ENCODE data around the gene SHOX.
"Not testable (repeated sequence)": the region's sequence is repeated elsewhere in the genome, so short reads cannot be mapped to it uniquely, and the experiment has no call there.

The SHOX gene

GRCh38 chrX:630612-631496 is at the start of gene SHOX:
Gene SHOX (plus strand): TSS chrX:630791. CDS start chrX:630898, 107 bp downstream.
- no peak for DNase-seq

DNA sequence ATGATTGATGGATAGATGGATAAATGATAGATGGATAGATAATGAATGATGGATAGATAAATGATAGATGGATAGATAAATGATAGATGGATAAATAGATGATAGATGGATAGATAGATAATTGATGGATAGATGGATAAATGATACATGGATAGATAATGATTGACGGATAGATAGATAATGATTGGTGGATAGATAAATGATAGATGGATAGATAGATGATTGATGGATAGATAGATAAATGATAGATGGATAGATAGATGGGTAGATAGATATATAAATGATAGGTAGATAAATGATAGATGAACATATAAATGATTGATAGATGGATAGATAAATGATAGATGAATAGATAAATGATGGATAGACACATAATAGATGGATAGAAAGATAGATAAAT is 49.5 kb upstream of the SHOX start:
- no peak for DNase-seq

GRCh38 chrX:581720-582298 is 48.8 kb upstream of the SHOX start:
- DNase-seq: no peak

DNA sequence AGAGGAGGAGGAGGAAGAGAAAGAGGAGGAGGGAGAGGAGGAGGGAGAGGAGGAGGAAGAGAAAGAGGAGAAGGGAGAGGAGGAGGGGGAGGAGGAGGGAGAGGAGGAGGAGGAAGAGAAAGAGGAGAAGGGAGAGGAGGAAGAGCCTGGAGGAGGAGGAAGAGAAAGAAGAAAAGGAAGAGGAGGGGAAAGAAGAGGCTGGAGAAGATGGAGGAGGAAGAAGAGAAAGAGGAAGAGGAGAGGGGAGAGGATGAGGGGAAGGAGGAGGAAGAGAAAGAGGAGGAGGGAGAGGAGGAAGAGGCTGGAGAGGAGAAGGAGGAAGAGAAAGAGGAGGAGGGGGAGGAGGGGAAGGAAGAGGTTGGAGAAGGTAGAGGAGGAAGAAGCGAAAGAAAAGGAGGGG is 46.0 kb upstream of the SHOX start:
- DNase-seq: no peak

DNA sequence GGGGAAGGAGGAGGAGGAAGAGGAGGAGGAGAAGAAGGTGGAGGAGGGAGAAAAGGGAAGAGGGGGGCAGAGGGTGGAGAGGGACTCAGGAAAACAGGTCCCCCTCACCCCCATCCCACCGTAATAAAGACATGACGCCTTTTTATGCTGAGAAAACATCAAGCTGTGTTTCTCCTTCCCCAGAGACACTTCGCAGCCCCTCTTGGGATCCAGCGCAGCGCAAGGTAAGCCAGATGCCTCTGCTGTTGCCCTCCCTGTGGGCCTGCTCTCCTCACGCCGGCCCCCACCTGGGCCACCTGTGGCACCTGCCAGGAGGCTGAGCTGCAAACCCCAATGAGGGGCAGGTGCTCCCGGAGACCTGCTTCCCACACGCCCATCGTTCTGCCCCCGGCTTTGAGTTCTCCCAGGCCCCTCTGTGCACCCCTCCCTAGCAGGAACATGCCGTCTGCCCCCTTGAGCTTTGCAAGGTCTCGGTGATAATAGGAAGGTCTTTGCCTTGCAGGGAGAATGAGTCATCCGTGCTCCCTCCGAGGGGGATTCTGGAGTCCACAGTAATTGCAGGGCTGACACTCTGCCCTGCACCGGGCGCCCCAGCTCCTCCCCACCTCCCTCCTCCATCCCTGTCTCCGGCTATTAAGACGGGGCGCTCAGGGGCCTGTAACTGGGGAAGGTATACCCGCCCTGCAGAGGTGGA is 45.3 kb upstream of the SHOX start:
- no peak for DNase-seq

- DNase-seq: no peak
Measured at GRCh38 chrX:586351-586750, 44.2 kb upstream of the SHOX start.

GRCh38 chrX:589261-589660 is 41.3 kb upstream of the SHOX start:
- DNase-seq: not testable (repeated sequence)

DNA sequence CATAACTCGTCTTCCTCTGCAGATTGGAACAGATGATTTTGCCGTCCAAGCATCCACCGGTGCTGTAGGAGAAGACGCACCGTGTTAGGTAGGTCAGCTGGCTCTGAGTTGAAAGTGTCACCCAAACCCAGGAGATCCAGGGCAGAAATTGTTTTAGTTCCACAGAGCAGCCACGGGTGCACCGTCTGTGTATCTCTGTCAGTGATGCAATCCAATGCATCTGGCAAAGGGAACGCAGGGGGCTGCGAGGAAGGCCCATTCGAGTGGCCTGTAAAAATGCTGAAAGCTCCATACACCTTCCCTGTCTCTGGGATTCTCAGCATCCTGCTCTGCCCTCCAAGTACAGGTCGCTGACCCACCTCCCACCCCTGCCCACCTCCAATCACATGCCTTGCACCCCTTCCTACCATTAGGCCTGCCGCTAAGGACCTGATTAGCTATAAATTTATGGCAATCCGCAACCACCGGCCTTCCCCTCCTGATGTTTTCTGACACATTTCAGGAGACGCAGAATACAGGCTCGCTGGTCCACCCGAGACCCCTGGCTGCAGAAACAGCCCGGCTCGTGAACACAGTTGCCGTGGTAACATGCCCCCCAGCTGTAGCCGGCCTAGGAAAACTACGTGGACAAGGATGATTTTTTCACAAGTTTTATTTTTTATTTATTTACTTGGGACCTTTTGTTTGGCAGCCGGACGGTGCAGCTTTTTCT is 39.7 kb upstream of the SHOX start:
- DNase-seq: no peak

DNA sequence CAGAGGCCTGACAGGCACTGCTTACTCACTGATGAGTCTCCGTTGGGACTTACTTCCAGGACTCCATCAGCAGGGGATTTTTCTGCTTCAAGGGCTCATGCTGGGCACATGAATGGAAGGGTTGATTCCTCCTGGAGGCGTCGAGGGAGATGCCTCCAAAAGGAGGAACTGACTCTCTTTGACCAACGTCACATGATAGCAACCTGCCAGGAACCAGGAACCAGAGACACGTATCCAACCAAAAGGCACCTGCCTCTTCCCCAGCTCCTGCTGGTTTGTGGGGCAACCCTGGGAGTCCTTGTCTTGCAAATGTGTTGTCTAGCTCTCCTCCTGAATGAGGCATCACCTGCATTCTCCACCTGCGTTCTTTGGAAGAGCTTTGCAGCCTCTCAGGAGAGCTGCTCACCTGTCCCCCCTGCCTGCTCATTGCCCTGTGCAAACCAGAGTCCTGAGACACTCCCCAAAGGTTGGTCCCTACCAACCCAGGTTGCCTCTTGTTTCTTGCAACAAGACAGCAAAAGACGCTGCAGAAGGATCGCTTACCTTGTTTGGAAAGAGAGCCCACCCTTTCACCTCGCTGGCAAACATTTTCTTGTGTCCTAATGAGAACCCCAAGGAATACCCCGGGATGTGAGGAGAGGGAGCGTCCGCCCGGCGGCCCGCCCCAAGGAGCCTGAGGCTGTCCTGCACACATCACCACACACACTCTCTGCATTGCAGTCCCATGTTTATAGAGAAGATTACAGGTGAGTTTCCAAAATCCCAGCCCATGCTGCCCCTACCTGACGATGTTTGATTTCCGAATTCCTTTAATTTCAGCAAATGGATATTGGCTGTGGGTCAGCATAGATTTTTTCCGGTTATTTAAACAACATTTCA is 30.5 kb upstream of the SHOX start:
- no peak for DNase-seq

GRCh38 chrX:603029-603428 is 27.6 kb upstream of the SHOX start:
- not testable (repeated sequence) for DNase-seq

GRCh38 chrX:604616-605015 is 26.0 kb upstream of the SHOX start:
- not testable (repeated sequence) for DNase-seq

DNA sequence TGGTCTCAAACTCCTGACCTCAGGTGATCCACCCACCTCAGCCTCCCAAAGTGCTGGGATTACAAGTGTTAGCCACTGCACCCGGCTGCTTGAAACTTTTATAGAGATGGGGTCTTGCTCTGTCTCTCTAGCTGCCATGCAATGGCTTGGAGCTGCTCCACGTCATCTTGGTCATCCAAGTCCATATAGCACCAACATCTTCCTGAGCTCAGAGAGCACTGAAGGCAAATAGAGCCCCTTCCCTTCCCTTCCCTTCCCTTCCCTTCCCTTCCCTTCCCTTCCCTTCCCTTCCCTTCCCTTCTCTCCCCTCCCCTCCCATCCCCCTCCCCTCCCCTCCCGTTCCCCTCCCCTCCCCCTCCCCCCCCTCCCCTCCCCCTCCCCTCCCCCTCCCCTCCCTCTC is 22.5 kb upstream of the SHOX start:
- not testable (repeated sequence) for DNase-seq

GRCh38 chrX:614136-614535 is 16.5 kb upstream of the SHOX start:
- DNase-seq: no peak

DNA sequence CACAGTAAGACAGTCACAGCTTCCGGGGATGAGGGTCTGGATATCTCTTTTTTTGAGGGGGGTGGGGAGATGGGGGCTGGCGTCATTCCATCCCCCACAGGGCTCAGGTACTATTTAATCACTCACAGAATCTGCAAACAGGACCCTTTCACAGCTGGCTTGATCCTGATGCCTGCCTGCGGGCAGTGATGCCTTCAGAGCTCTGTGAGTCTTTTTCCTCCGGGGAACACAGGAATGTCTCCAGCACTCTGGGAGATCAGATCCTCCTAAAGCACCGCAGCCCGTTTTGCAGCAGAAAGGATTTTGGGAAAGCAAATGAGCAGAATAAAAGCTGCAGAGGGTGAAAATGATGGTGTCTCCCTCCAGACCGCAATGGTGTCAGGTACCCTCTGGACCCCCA is 13.2 kb upstream of the SHOX start:
- DNase-seq: no peak

DNA sequence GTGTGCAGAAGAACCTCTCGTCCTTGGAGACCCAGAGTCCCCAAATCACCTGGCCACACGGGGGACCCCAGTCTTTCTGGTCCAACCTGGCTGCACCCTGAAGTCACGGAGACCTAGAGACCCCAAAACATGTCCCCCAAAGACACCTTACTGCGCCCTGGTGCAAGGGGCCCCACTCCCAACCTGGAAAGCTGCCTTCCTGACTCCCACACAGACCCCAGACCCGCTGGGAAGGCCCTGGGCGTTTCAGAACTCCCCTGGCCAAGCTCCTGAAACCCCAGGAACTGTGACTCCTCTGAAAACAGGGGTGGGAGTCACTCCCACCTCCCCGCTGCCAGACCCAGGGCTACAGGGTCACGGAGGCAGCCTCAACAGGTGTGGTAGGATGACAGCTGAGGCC is 12.7 kb upstream of the SHOX start:
- DNase-seq: no peak

DNA sequence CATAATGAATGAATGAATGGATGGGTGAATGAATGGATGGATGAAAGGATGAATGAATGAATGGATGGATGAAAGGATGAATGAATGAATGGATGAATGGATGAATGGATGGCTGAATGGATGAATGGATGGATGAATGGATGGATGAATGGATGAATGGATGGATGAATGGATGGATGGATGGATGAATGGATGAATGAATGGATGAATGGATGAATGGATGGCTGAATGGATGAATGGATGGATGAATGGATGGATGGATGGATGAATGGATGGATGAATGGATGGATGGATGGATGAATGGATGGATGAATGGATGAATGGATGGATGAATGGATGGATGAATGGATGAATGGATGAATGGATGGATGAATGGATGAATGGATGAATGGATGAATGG is 12.3 kb upstream of the SHOX start:
- not testable (repeated sequence) for DNase-seq

DNA sequence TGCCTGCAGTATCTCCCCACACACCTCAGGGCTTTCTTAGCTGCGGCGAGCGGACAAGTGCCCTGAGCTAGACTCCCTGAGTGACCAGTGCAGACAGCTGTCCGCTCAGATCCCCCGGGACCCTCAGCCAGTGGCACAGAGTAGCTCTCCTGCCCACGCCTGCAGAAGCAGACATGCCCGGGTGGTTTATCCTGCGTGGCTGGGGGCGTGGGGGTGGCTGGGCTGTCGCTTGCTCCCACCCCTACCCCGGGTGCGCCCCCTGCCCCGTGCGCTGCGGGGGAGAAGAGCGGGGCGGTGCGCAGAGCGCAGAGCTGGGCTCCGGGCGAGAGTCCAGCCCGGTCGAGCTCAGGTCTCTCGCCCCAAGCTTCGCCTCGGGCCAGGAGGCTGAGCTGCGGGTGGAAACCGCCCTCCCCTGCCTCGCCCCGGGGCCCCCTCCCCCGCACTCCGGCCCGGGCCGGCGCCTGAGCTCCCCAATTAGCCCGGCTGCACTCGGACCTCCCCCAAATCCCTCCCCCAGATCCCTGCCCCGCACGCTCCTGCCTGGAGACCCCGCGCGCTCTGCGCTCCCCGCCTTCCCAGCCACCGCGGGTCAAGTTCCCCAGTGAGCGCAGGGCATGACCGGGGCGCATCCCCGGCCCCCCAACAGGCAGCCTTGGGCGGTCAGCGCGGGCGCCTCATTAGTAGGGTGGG is 11.7 kb upstream of the SHOX start:
- DNase-seq: no peak

GRCh38 chrX:619451-619811 is 11.2 kb upstream of the SHOX start:
- no peak for DNase-seq

- no peak for DNase-seq
Measured at GRCh38 chrX:619812-620531, 10.6 kb upstream of the SHOX start.

GRCh38 chrX:621705-622503 is 8.7 kb upstream of the SHOX start:
- DNase-seq: no peak
